ENCODE results near the gene ANKRD50.
A peak's percentile ranks its signal among the peaks of the same experiment; 100 is the strongest.

Gene ANKRD50, protein sequence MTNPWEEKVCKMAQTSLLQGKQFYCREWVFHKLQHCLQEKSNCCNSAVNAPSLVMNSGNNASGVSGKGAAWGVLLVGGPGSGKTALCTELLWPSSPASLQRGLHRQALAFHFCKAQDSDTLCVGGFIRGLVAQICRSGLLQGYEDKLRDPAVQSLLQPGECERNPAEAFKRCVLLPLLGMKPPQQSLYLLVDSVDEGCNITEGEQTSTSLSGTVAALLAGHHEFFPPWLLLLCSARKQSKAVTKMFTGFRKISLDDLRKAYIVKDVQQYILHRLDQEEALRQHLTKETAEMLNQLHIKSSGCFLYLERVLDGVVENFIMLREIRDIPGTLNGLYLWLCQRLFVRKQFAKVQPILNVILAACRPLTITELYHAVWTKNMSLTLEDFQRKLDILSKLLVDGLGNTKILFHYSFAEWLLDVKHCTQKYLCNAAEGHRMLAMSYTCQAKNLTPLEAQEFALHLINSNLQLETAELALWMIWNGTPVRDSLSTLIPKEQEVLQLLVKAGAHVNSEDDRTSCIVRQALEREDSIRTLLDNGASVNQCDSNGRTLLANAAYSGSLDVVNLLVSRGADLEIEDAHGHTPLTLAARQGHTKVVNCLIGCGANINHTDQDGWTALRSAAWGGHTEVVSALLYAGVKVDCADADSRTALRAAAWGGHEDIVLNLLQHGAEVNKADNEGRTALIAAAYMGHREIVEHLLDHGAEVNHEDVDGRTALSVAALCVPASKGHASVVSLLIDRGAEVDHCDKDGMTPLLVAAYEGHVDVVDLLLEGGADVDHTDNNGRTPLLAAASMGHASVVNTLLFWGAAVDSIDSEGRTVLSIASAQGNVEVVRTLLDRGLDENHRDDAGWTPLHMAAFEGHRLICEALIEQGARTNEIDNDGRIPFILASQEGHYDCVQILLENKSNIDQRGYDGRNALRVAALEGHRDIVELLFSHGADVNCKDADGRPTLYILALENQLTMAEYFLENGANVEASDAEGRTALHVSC (N-terminal part only)

DNA sequence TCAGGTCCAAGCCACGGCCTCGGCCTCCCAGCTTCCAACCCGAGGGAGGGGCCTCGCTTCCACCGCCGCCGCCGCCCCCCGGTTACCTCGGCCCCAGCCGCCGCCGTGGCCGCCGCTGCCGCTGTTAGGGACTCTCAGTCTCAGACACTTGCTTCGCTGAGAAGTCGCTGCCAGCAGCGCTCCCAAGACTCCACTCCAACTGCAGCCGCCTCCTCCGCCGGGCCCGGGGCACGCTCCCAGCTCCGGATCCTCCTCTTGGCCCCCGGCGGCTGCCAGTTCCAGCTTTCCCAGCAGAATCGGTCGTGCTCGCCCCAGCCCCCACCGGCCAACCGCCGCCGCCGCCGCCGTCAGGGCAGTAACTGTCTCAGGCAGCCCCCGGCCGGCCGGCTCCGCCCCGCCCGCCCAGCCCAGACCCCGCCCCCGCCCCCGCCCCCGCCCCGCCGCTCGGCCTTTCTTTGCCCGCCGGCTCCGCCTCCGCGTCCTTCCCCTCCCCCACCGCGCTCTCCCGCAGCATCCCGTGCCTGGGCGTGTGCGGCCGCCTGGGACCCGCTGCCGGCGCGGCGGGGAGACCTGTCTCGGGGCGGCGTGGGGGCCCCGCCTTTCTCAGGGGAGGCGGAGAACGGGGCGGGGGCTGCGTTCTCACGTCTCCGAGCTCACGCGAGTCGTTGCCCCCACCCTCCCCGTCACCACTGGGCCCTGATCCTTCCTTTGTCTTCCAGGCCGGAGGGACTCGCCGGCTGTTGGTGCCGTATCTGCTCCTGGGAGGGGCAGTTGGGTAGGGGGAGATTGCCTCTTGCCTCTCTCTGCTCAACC, at the start of gene ANKRD50:
Gene ANKRD50 (minus strand): TSS at position 361 of the 813 bp plus-strand sequence. CDS start 2,221 bp downstream, outside the sequence.
- peak; percentile 76 for DNase-seq (ENCODE audit: low read depth, low spot score)

DNA sequence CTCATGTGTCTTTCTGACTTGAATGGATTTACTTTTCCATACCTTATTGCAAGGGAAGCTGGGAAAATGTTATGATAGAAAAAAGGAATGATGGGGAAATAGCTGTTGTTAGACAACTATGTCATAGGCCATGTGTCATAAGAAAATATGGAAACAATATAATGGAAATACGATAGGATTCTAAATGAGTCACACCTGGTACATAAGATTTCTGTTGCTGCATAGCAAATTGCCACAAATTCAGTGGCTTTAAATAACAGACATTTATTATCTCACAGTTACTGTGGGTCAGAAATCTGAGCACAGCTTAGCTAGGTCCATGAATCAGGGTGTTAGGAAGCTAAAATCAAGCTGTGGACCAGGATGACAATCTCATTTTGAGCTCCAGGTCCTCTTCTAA, 44.6 kb upstream of the ANKRD50 start:
- no peak for DNase-seq (ENCODE audit: low read depth, low spot score)

DNA sequence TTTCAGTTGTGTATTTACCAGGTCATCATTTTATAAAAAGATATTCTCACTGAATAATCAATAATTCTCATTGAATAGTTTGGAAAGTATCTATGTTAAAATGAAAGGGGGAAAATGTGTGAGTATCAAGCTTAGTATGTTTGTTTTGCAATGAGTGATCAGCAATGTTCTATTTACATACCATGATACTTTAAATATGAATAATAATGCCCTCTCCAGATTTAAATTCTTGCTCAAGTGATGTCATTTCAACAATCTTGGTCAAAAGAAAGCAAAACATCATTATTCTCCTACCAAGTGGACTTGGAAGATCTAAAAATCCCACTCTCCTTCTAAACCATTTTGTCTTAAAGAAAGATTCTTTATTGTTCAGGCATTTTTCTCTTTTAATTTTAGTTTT, 42.1 kb upstream of the ANKRD50 start:
- DNase-seq (ENCODE audit: low read depth, low spot score) = no peak

DNA sequence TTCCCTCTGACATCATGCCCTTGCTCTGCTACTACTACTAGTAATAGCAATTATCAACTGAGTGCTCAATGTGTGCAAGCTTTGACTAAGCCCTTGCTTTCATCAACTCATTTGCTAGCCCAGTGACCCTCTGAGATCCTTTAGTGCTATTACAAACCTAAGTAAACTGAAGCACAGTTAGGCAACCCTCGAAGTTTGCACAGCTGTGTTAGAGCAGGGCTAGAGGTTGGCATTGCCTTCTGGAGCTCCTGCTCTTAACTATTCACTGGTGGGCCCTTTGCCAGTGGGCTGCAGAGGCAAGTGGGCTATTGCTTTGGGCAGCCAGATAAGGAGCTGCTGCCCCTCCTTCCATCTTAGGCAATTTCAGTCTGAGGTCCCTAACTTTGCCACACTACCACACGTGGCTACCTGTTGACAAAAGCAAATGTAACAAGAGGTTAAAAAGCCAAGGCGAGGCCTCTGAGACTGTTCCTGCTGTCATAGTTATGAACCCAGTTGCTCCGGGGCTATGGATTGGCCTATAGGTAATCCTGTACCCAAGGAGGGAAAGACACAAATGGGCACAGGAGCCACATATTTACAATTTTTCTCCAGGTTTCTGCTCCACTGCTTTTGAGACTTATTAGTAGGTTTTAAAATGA, 41.5 kb upstream of the ANKRD50 start:
- no peak for DNase-seq (ENCODE audit: low read depth, low spot score)

DNA sequence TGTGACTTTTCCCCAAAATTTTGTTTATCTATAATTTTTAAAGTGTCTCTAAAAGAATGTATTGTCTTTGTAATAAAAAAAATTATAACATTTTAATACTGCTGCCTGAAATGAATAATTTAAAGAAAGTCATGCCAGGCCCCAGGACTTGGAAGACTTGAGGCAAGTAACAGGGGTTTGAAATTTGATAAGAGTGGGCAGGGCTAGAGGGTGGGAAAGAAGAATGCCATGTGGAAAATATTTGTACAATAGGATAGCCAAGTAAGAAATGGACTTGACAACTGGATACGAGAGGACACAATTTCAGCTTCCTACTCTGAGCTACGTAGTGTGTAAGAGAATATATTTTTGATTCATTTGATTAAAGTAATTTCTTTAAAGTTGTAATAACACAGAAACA, 36.9 kb upstream of the ANKRD50 start:
- DNase-seq (ENCODE audit: low read depth, low spot score) = no peak

DNA sequence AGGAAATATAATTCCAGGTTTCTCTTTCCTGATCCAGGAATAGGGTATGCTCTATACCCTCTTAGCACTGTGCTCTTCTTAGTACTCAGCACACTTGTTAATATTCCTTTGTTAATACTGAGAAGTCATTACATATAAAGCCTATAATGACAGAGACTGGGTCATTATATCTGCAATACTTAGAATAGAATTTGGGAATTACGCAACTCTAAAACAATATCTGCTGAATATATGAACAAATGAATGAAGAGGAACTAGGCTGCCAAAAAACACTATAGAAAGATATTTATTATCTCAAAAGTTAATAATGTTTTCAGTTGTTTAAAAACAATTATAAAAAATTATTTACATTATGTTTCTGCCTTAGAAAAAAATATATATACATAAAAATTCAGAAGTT, 36.4 kb upstream of the ANKRD50 start:
- no peak for DNase-seq (ENCODE audit: low read depth, low spot score)

DNA sequence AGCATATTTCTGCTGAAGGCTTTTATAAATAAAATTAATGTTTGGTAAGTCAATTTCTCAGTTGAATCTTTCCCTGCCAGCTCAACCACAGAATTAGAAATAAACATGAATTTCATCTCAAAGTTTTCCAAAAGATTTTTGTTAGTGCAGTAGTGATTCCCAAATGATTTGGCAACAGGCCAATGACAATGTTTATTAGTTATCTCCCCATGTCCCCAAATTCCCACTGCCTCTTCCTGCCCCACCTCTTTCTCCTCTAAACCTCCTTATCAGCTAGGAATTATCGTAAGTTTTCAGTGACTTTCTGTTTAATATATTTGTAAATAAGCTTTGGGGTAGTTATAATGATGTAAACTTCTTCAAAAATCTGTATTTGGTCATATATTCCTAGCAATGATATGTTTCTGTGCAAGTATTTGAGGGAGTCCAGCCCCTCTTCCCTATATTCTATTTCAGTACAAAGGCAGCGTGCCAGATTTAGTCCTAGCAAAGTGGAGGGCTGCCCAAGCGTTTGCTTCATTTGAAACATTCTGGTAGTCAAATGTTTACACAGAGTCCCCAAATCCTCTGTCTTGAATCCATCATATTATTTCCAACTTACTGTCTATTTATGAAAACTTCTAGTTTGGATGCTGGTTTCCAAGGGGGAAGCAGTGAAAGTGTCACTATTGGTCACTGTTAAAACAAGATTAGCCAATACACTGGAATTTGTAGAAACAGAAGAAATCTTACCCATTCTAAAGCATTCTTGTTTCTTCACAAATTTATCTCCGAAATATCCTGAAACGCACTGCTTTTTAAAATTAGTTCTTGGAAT, 33.7 kb upstream of the ANKRD50 start:
- DNase-seq (ENCODE audit: low read depth, low spot score) = no peak

DNA sequence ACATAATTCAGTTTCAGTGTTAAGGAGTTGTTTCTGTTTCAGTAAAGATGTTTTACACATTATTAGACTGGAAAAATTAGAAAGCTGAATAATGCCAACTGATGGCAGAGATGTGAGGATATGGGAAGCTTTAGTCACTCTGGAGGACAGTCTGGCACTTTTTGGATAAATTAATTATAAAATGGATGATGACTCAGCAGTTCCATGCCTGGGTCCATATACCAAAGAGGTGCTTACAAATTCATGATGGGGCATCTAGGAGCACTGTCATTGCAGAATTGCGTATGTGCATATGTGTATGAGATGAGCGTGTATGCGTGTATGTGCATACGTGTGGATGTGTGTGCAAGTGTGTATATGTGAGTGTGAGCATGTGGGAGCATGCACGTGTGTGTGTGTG, 31.2 kb upstream of the ANKRD50 start:
- no peak for DNase-seq (ENCODE audit: low read depth, low spot score)

DNA sequence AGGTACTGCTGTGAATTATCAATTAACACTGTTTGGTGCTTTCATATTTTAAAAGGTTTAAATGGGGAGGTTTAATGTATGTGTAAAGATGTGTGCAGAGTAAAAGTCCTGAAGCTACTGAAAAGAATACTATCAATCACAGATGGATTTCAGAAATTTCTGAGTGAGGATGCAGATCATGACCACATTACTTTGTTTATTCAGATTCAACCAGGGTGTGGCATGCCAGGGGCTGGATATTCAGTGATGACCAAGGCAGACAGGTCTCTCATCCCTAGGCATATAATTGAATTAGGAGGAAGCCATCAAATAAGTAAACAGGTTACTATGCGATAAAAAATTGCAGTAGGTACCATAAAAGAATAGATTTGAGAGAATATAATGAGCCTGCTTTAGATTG, 28.0 kb upstream of the ANKRD50 start:
- no peak for DNase-seq (ENCODE audit: low read depth, low spot score)

DNA sequence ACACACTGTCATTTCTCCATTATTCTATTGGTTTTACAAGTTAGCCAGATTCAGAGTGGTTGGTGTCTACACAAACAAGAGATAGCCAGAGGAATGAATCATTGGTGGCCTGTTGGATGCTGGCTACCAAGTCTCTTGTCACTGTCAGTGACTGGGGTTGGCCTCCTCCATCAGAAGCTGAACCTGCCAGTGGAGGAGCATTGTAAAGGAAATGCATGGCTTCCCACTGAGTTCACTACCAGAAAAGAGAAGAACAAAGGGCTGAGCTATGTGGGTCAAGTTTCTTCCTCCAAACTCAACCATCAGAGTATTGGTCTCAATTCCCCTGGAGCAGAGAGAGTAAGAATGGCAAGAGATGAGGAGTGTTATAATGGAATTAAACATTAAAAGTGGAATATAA, 26.5 kb upstream of the ANKRD50 start:
- DNase-seq (ENCODE audit: low read depth, low spot score) = peak; percentile 79

DNA sequence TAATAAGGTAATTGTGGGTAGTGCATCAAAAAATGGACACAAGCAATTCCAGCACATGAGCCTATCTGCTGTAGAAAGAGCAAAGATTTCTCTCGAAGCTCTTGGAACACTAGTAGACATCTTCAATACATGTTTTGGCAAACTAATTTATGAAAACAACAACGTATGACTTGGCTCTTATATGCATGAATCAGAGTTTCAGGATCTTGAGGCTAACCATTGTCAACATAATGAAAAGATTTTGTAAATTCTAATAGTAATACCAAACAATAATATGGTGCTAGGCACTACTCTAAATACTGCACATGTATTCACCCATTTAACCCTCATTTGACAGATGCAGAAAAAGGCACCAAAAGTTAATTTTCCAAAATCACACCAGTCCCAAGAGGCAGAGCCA, 25.1 kb upstream of the ANKRD50 start:
- DNase-seq (ENCODE audit: low read depth, low spot score) = no peak

DNA sequence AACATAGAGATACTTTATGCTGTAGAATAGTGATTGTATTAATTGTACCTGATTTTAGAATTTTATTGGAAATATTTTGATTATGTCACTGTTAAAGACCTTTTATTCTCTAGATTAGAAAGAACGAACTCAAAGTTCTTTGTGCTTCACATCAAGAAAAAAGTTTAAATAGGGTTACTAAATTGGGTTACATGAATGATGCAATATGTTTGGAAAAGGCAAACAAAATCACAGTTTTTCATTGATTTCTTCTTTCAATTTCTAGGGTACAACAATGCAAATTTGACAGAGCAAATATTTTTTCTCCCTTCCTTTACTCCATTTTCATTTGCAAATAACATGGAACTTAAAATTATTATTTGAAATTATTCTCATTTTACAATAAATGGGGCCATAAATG, 24.0 kb upstream of the ANKRD50 start:
- no peak for DNase-seq (ENCODE audit: low read depth, low spot score)

DNA sequence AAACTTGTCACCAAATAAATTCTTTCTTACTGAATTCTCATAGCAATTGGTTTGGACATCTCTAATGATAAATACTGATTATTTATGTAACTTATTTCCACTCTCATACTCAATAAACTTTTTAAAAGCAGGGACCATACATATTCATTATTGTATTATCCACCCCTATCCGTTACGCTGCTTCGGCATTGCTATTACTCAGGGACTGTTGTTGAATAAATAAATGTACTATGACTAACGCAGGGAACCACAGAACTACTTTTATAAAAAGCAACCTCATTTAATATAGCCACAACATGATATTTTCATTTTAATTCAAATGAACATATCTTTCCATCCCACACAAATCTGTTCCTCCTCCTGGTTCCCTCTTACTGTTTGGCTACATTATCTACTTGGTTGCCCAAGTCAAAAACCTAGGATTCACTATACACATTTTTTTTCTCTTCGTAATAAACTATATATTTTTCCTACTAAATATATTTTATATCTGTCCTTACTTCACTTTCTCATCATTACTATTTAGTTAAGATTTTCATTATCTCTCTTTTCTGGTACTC, 14.9 kb upstream of the ANKRD50 start:
- DNase-seq (ENCODE audit: low read depth, low spot score) = no peak

DNA sequence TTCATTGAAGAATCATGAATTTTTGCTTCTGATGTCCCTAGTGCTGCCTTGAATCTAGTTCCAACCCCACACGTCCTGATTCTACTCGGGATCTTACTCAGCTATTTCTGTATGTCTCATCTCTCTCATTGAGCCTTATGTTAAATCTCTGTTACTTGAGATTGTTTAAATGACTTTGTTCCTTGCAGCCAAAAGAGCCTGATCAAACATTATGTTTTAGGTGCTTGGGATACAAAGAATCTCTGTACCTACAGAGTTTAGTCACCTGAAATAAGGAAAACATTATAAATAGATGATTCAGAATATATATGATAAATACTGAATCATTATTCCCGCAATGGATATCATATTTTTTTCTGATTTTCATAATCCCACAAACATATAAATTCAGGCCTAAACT, 13.7 kb upstream of the ANKRD50 start:
- no peak for DNase-seq (ENCODE audit: low read depth, low spot score)

DNA sequence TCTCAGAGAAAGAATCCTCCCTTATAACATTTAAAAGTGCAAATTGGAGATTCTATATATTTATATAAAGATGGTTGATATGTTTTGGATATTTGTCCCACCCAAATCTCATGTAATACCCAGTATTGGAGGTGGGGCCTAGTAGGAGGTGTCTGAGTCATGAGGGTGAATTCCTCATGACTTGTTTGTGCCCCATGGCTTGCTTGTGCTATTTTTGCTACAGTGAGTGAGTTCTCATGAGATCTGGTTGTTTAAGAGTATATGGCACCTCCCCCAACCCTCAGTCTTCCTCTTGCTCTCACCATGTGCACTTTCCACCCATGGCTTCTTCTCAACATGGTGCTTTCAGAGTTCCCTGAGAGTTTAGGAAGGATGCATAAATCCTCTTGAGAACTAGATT, 9.5 kb upstream of the ANKRD50 start:
- DNase-seq (ENCODE audit: low read depth, low spot score) = no peak

DNA sequence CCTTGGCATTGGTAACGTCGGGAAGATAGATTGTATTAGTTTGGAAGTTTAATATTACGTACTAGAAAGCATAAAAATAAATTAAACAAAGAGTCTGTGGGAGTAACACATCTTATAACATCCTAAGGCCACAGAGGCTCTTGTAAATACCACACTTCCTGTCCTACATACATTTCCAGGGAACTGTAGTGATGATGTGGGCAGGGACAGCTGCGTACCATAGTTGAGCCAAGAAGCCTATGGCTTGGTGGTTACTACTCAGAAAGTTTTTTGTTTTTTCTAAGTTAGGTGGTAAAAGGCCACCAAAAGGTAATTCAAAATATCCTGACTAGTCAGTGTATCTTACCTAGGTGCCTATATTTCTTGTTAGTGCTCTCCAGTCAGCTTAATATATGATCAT, 4.6 kb upstream of the ANKRD50 start:
- no peak for DNase-seq (ENCODE audit: low read depth, low spot score)

DNA sequence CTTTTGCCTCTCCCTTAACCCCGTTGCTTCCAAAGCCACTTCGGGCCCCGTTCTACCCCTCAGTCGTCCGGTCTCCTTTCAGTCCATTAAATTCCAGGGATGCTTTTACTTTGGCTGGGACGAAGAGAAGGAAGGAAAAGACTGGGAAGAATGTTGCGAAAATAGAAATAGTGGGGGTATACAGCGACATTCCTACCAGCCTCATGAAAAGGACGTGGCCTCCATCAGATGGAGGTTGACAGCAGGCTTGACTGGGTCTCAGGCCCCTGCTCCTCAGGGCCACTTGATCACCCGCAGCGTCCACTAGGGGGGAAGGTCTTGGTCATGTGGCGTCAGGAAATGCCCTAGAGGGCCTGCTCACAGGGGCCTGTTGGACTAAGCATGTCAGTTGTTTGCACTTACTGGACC, 657 bp upstream of the ANKRD50 start:
- DNase-seq (ENCODE audit: low read depth, low spot score) = peak; percentile 9

DNA sequence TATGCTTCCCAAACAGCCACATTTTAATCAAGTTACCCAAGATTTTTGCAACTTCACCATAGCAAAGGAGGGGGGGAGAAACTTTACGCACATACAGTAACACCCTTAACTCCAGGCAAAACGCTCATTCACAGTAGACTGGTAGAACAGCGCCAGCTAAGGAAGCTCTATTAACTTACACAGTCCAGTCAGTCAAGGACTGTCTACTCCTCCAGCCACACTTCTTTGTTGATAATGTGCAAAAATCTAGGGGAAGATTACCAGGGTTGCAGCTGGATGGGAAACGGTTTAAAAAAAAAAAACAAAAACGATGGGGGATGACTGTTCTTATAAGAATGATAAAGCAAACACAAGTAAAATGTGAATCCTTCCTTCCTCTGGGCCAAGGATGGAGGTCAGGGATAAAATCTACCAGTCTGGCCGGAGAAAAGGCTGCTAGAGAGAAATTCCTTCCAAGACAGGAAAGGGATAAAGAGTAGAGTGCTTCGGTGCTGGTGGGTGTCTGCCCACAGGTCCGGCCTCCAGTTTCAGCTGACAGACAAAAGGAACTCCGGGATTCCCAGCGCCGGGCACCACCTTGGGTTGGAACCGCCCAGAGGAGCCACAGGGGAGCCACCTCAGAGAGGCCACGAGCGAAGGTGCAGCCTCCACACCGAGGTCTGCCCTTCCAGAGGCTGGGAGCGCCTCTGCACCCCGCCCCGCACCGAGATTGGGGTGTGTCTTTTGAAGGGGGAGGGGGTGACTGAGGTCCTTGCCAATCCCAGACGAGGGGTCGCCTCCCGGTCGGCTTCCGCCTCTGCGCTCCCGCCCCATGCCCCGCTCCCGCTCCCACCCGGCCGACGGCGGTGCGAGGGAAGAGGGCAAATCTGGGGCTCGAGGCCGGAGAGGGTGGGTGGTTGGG, 811 bp downstream of the ANKRD50 start:
- DNase-seq (ENCODE audit: low read depth, low spot score) = peak; percentile 28

DNA sequence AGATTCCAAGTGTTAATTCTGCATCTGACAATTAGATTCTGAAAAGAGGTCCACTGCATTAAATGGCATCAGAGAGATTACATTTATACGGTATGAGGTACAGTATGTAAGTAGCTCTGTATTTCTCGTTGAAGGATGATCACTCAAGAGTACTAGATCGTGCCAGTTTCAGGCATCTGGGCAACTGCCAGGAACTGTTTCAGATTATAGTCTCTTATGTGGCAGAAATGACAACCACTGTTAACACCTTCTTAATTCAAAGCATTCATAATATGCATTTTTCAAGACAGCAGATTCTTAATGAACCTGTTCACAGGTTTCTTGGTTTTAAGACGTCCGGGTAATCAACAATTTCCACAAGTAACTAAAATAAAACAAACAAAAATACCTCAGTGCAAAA, 1.6 kb downstream of the ANKRD50 start:
- no peak for DNase-seq (ENCODE audit: low read depth, low spot score)
